Endothelial cell of umbilical vein (primary cell): ENCODE results near the gene FAM240B. TPM values are rescaled to one million over a fixed set of nuclear protein-coding genes. Genes with fewer than 3 reads are reported as not detected.

ENCODE experiments used
- BruUV-seq: library from RNA; stranded (reverse); fragments of 400-500 nt; replicated peaks from 2 replicates; lab custom pipeline; 2021; lab: Mats Ljungman, UMichigan
- CTCF ChIA-PET: fragments of 300-600, 350-600 bp; sonication (Branson Sonifier 250); formaldehyde crosslinking; loops from one replicate; lab custom pipeline; 2021; ENCODE audit warnings: antibody characterized with exemption, inconsistent platforms; lab: Charles Lee
- POLR2A ChIA-PET: fragments of 300-600, 350-600 bp; sonication (Branson Sonifier 250); formaldehyde crosslinking; loops from one replicate; lab custom pipeline; 2021; ENCODE audit warnings: antibody characterized with exemption, inconsistent platforms; lab: Charles Lee
- DNase-seq: peaks from one replicate; pipeline ENCODE4 v3.0.0-alpha.2; 2011; ENCODE audit warnings: low read depth, low spot score
- FAIRE-seq: peaks from 2 replicates; lab custom pipeline; 2011; peaks lifted over from hg19 to GRCh38; lab: Jason Lieb, UNC
- H2AFZ ChIP-seq: 2 replicates; pipeline ENCODE4 v1.6.0; 2012; ENCODE audit warnings: low read depth, low read length, control low read depth, inconsistent platforms
- H3K27ac ChIP-seq: 2 replicates; pipeline ENCODE4 v1.5.1; 2011; ENCODE audit warnings: low read depth, mild to moderate bottlenecking, control low read depth, low read length, moderate library complexity; ENCODE audit not compliant: insufficient read depth
- H3K27me3 ChIP-seq, 2 experiments: 2 replicates each; pipeline versions ENCODE4 v1.6.0 to v1.6.1; 2011; ENCODE audit warnings: low read length in 2 of 2, mixed read lengths in 1 of 2; ENCODE audit not compliant: control insufficient read depth in 2 of 2, insufficient read depth in 2 of 2
- H3K36me3 ChIP-seq, 2 experiments: 2 replicates in 1 of 2; 3 replicates in 1 of 2; pipeline ENCODE4 v1.5.1; 2011; ENCODE audit warnings: low read length in 2 of 2, mild to moderate bottlenecking in 1 of 2, moderate library complexity in 1 of 2; ENCODE audit not compliant: control insufficient read depth in 2 of 2, insufficient read depth in 2 of 2; ENCODE audit errors: extremely low read depth in 1 of 2
- H3K4me1 ChIP-seq: 3 replicates; pipeline ENCODE4 v1.5.1; 2011; ENCODE audit warnings: mild to moderate bottlenecking, low read length; ENCODE audit not compliant: control insufficient read depth, insufficient read depth; ENCODE audit errors: extremely low read depth
- H3K4me2 ChIP-seq: 2 replicates; pipeline ENCODE4 v1.6.1; 2011; ENCODE audit warnings: low read length, control low read depth, mixed read lengths; ENCODE audit not compliant: insufficient read depth
- H3K4me3 ChIP-seq, 3 experiments: fragments of 200-600 bp in 1 of 3; sonication (generic), shearing (Covaris generic) in 1 of 3; replicated peaks in 1 of 3; 2 replicates each; pipeline ENCODE4 v1.5.1; 2011 to 2016; ENCODE audit warnings: control low read depth in 3 of 3, low read length in 3 of 3, mild to moderate bottlenecking in 2 of 3, inconsistent platforms in 1 of 3, low read depth in 1 of 3, moderate library complexity in 1 of 3; ENCODE audit not compliant: insufficient read depth in 1 of 3
- H3K79me2 ChIP-seq: 2 replicates; pipeline ENCODE4 v1.6.0; 2012; ENCODE audit warnings: low read length, inconsistent platforms; ENCODE audit not compliant: control insufficient read depth, insufficient read depth
- H3K9ac ChIP-seq: replicated peaks from 2 replicates; pipeline ENCODE3; 2011; ENCODE audit warnings: low read length, control low read depth; ENCODE audit not compliant: insufficient read depth; ENCODE audit errors: extremely low read depth
- H3K9me1 ChIP-seq: replicated peaks from 3 replicates; pipeline ENCODE4 v1.6.0; 2011; ENCODE audit warnings: mild to moderate bottlenecking, low read length; ENCODE audit not compliant: control insufficient read depth, insufficient read depth; ENCODE audit errors: extremely low read depth
- H3K9me3 ChIP-seq: replicated peaks from 2 replicates; pipeline ENCODE4 v1.5.1; 2012; ENCODE audit warnings: low read length, inconsistent platforms; ENCODE audit not compliant: control insufficient read depth, insufficient read depth
- H4K20me1 ChIP-seq: replicated peaks from 2 replicates; pipeline ENCODE3; 2011; ENCODE audit warnings: mild to moderate bottlenecking, low read length; ENCODE audit not compliant: control insufficient read depth, insufficient read depth; ENCODE audit errors: extremely low read depth
- EZH2 ChIP-seq: IDR thresholded peaks from 2 replicates; pipeline ENCODE4 v1.6.1; 2012; ENCODE audit warnings: borderline replicate concordance, low read depth, mild to moderate bottlenecking, moderate library complexity, low read length, inconsistent platforms; ENCODE audit not compliant: severe bottlenecking
- FOS ChIP-seq: IDR thresholded peaks from 2 replicates; pipeline ENCODE4 v1.6.1; 2011; ENCODE audit warnings: mild to moderate bottlenecking, low read length, moderate library complexity, borderline replicate concordance; ENCODE audit not compliant: insufficient read depth
- GATA2 ChIP-seq: IDR thresholded peaks from 2 replicates; pipeline ENCODE4 v1.7.0; 2011; ENCODE audit warnings: low read depth, mild to moderate bottlenecking, moderate library complexity, mixed read lengths, low read length; ENCODE audit not compliant: insufficient read length, insufficient read depth
- JUN ChIP-seq: IDR thresholded peaks from 2 replicates; pipeline ENCODE4 v1.6.1; 2011; ENCODE audit warnings: borderline replicate concordance, low read depth; ENCODE audit not compliant: insufficient read length, insufficient read depth
- MYC ChIP-seq: IDR thresholded peaks from one replicate; pipeline ENCODE4 v1.6.1; 2011; ENCODE audit warnings: mild to moderate bottlenecking, low read depth, low read length
- POLR2A ChIP-seq: IDR thresholded peaks from 2 replicates; pipeline ENCODE4 v1.6.1; 2012; ENCODE audit warnings: low read depth, mild to moderate bottlenecking, control low read depth, low read length
- POLR2AphosphoS5 ChIP-seq: IDR thresholded peaks from 2 replicates; pipeline ENCODE4 v1.6.1; 2012; ENCODE audit warnings: low read depth, mild to moderate bottlenecking, control low read depth, low read length, moderate library complexity; ENCODE audit not compliant: insufficient read depth
- dilution Hi-C: fragments of 300-500 bp; cut with MboI; formaldehyde crosslinking; loops from one replicate; pipeline ENCODE4 v1.15.0; 2019; ENCODE audit warnings: low sequenced_read_pairs; ENCODE audit not compliant: extremely low pct_ligation_motif_present
- intact Hi-C: fragments of 100-400 bp; cut with micrococcal nuclease; formaldehyde crosslinking; loops from one replicate; pipeline ENCODE4 v1.10.0; 2022
- polyA plus RNA-seq, 4 experiments: library from polyadenylated mRNA; depleted of rRNA in 3 of 4; stranded (reverse) in 3 of 4; unstranded in 1 of 4; fragments of >200 nt; gene quantifications; 2 replicates each; pipeline versions ENCODE4 v1.2.1 to v1.2.3, GENCODE V29; 2011 to 2012; ENCODE audit warnings: missing spikeins in 1 of 4
- total RNA-seq: library from RNA; stranded (reverse); gene quantifications from 2 replicates; pipeline ENCODE4 v1.2.3, GENCODE V29; 2021
- TF ChIP-seq, protein P1 (sequence below), 2 donors: IDR thresholded peaks; 1 replicate in 1 of 2; 2 replicates in 1 of 2; pipeline ENCODE4 v1.5.1; 2011; ENCODE audit warnings: low read length in 2 of 2, mild to moderate bottlenecking in 2 of 2, moderate library complexity in 2 of 2, control low read depth in 1 of 2, inconsistent platforms in 1 of 2, low read depth in 1 of 2; ENCODE audit not compliant: insufficient read depth in 1 of 2; ENCODE audit errors: extremely low read depth in 1 of 2
- TF ChIP-seq, protein P2 (sequence below): IDR thresholded peaks from 2 replicates; pipeline ENCODE4 v1.6.1; 2011; ENCODE audit not compliant: insufficient read depth, insufficient read length

Gene FAM240B
- total and polyA plus RNA-seq, 2 donors (not counting 3 experiments of a cell fraction or from before 2014, with no cell fraction given), result not detected

DNA sequence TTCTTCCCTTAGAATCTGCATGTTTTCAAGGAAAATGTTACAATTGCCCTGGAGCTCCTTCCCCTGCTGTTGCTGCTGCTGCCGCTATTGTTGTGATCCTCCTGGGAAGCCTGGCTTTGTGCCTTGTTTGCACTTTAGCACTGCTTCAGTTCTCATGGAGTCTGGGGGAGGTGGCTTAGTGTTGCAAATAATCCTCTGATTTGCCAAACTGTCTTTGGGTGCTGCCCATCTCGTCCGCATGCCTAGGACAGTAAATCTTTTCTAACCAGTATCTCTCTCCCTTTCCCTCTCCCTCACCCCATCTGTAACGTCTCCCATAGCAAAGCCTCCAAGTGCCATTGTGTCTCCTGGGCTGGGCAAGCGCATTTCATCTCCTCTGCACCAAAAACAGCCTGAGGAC, 30.3 kb downstream of the FAM240B start:
- Histone ChIP-seq H3K36me3 (no peaks in the 10 kb centered on the region), H3K9me1 (no peaks in the 10 kb centered on the region), H3K4me1 (peaks cover 5% of the 10 kb centered on the region), H3K27me3 (peaks cover 0 to 2% of the 10 kb centered on the region in 2 experiments), H3K4me2 (no peak overlapping the region), H3K9me3 (no peaks in the 10 kb centered on the region), H4K20me1 (no peaks in the 10 kb centered on the region), H2AFZ (no peak overlapping the region), H3K27ac (no peak overlapping the region), H3K79me2 (no peaks in the 10 kb centered on the region), H3K4me3 (no peak overlapping the region), H3K9ac (no peak overlapping the region)
- FAIRE-seq (no peak), DNase-seq (no peak)
- dilution Hi-C loops, result no loop called here
- POLR2A ChIA-PET, result no interaction called here
- BruUV-seq, result no TSS peak
- CTCF ChIA-PET, result interaction anchor here (0.6 to 1.7 kb wide), 3 partner anchors 13 to 48 kb away, joined by 3 to 5 read pairs (median 3); no protein-coding TSS in a partner anchor
- intact Hi-C loops, result no loop called here
- TF ChIP-seq, protein P1, sequence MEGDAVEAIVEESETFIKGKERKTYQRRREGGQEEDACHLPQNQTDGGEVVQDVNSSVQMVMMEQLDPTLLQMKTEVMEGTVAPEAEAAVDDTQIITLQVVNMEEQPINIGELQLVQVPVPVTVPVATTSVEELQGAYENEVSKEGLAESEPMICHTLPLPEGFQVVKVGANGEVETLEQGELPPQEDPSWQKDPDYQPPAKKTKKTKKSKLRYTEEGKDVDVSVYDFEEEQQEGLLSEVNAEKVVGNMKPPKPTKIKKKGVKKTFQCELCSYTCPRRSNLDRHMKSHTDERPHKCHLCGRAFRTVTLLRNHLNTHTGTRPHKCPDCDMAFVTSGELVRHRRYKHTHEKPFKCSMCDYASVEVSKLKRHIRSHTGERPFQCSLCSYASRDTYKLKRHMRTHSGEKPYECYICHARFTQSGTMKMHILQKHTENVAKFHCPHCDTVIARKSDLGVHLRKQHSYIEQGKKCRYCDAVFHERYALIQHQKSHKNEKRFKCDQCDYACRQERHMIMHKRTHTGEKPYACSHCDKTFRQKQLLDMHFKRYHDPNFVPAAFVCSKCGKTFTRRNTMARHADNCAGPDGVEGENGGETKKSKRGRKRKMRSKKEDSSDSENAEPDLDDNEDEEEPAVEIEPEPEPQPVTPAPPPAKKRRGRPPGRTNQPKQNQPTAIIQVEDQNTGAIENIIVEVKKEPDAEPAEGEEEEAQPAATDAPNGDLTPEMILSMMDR (IDR thresholded peaks at IDR 0.05; ENCODE audit: extremely low read depth in 1 of 2, insufficient read depth in 1 of 2, low read depth in 1 of 2, low read length in 2 of 2), result no peak
- TF ChIP-seq, protein P2, sequence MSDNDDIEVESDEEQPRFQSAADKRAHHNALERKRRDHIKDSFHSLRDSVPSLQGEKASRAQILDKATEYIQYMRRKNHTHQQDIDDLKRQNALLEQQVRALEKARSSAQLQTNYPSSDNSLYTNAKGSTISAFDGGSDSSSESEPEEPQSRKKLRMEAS, result no peak
- TF ChIP-seq POLR2A (no peak), JUN (no peak), EZH2 (no peak)

DNA sequence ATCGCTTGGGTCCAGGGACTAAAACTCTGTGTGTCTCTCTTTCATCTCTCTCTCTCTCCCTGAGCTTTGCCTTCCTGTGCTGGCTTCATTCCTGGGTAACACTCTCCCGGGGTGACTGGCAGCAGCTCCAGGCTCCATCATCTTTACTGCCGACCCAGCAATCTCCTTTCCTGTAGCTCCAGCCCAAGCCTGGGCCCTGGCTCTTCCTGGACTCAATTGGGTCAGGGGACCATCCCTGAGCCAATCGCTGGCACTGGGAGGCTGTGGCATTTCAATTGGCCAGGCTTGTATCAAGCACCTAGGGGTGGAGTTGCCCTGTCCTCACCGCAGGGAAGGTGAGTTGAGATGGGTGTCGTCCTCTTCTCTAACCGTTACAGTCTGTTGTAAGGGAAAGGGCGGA, 31.9 kb downstream of the FAM240B start:
- H4K20me1 ChIP-seq, result no peaks in the 10 kb centered on the region
- dilution Hi-C loops (no loop called here), intact Hi-C loops (no loop called here)
- no TSS peak for BruUV-seq
- H3K36me3 ChIP-seq, result no peaks in the 10 kb centered on the region
- H3K4me2 ChIP-seq, result peak overlapping the region; percentile 40
- H3K9me3 ChIP-seq, result no peaks in the 10 kb centered on the region
- H3K9me1 ChIP-seq, result no peaks in the 10 kb centered on the region
- no peak for TF ChIP-seq POLR2A
- TF ChIP-seq, protein P1 (IDR thresholded peaks at IDR 0.05; ENCODE audit: extremely low read depth in 1 of 2, insufficient read depth in 1 of 2, low read depth in 1 of 2, low read length in 2 of 2), result no peak
- TF ChIP-seq POLR2AphosphoS5, result no peak
- no peak for TF ChIP-seq FOS
- TF ChIP-seq GATA2, result no peak
- no peak for TF ChIP-seq EZH2
- TF ChIP-seq, protein P2, result no peak
- no peak for TF ChIP-seq MYC
- TF ChIP-seq JUN, result no peak
- H3K4me1 ChIP-seq, result peaks cover 7% of the 10 kb centered on the region
- peak overlapping the region; percentile 23 for H2AFZ ChIP-seq
- no peak for DNase-seq
- FAIRE-seq, result no peak
- no peaks in the 10 kb centered on the region for H3K27me3 ChIP-seq
- no peaks in the 10 kb centered on the region for H3K79me2 ChIP-seq
- H3K27ac ChIP-seq, result no peak overlapping the region
- no peak overlapping the region for H3K9ac ChIP-seq
- no peak overlapping the region for H3K4me3 ChIP-seq
- CTCF ChIA-PET, result interaction anchor here (1.5 kb wide), 1 partner anchor 11 kb away, joined by 4 read pairs; no protein-coding TSS in a partner anchor
- POLR2A ChIA-PET, result no interaction called here
